NCI-H748 treated with DMSO at 0.1 percent for 48 hours (cell line): ENCODE measurements around the gene TPH2.

Experiments used
- DNase-seq: peaks from one replicate; lab custom pipeline; 2025; lab: John Stamatoyannopoulos, UW

The TPH2 gene

DNA sequence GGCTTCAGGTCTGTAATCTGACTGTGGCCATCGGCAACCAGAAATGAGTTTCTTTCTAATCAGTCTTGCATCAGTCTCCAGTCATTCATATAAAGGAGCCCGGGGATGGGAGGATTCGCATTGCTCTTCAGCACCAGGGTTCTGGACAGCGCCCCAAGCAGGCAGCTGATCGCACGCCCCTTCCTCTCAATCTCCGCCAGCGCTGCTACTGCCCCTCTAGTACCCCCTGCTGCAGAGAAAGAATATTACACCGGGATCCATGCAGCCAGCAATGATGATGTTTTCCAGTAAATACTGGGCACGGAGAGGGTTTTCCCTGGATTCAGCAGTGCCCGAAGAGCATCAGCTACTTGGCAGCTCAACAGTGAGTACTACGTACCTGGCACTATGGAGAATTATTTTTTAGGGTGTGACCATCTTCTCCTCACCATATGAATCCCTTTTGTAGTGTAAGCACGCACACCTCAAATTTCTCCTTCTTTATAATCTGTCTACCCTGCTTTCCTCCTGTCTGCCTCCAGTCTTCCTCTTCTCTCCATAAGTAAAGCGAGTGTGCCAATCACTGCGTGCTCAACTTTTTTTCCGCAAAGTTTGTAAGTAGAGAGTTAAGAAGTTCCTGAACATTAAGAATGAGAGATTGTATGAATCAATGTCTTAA, at the start of gene TPH2:
TPH2 (plus strand) TSS at position 118 of the 658 bp plus-strand sequence; CDS start at position 260, 142 bp downstream.
- DNase-seq, result peak; percentile 81

DNA sequence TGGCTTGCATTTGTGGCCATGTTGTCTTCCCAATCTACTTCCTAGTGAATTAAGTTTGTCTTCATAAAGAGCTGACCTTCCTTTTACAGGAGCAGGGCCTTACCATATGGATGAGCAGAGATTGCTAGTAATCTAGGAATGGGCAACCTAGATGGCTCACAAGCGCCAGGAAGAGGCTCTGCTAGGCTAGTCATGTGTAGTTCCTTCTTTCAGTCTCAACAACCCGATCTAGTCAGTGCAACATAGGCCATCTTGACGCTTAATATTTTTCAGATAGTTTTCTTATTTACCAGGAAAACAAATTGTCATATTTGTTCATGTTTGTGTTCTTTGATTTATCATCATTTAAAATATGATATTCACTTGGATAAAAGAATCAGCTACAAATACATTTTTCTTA, 48.2 kb upstream of the TPH2 start:
- DNase-seq, result no peak

DNA sequence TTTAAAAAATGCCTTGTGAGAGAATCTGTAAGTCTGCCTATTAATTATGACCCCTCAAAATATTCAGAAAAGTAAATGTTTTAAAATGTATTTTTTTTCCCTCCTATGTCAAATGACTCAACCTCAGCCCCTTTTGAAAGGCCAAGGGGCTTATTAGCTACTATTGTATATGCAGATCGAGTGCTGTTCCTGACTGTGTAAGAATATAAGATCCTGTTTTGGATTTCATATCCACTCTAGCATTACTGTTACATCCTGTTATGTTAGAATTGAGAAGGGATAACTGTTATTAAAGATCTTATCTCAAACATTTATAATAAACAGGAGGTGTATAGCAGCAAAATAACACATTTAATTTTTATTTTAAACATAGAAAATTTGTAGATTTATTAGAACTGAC, 46.6 kb upstream of the TPH2 start:
- no peak for DNase-seq

DNA sequence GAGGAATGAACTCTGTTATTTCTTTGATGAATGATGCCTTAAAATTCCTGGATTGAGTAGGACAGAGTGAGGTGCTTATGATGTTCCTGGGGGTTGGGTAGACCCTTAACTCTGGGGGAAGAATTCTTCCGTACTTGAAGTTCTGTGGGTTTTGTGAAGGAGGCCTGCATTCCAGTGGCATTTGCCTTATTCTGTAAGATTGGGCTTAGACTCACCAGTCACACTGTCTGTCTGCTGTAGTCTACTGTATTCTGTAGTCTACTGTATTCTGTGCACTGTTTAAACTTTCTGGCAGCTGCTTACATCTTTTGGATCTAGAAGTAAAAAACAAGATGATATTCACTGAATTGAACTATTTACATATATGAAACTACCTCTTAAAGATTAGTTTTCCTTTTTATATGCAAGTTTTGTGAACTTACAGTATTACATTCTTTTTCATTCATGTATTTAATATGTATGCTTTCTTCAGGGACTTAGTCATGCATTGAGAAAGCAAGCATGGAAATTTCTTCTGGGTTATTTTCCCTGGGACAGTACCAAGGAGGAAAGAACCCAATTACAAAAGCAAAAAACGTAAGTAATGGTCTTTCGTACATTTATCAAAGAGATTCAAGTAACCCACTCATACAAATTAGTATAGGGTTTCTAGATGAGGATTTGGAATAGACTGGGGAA, 42.3 kb upstream of the TPH2 start:
- DNase-seq, result no peak

DNA sequence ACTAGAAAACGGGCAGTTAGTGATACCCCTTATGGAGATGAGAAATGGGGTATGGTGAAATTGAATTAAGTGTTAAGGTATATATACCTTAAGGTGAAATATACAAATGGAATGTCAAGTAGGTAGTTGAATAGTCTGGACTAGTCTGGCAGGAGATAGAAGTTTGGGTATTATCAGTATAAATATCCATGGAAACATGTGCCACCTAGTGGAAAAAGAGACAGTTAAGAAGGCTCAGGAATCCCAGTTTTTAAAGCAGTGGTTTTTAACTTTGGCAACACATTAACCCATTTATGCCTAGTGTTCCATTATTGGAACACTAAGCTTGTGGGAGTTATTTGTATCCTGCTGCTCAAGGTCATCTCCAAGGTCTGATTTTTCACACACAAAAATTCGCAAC, 38.6 kb upstream of the TPH2 start:
- DNase-seq, result no peak

DNA sequence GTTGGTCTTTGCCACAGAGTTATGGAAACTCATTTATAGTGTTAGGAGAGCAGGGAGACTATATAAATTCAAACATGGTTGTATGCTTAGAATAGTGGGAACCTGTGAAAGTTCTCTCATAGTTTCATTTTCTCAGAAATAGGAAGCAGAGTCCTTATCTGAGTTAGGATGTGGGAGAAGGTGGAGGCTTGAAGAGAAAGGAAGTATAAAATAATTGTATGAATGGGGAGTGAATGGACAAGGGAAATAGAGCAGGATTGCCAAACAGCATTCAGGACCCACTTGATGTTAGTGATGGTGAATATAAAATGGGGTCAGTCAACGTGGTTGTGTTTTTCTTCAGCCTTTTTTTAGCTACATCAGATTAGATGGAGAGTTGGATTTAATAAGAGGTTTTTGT, 34.0 kb upstream of the TPH2 start:
- DNase-seq, result no peak

DNA sequence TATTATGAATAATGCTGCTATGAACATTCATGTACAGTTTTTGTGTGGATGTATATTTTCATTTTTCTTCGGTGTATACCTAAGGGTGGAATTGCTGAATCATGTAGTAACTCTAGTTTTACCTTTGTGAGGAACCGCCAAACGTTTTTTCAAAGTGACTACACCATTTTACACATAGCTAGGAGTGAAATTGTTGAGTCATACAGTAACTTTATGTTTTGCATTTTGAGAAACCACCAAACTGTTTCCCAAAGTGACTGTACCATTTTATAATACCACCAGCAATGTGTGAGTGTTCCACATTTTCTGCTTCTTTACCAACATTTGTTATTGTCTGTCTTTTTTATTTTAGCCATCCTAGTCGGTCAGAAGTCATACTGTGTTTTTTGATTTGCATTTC, 3.1 kb upstream of the TPH2 start:
- no peak for DNase-seq

DNA sequence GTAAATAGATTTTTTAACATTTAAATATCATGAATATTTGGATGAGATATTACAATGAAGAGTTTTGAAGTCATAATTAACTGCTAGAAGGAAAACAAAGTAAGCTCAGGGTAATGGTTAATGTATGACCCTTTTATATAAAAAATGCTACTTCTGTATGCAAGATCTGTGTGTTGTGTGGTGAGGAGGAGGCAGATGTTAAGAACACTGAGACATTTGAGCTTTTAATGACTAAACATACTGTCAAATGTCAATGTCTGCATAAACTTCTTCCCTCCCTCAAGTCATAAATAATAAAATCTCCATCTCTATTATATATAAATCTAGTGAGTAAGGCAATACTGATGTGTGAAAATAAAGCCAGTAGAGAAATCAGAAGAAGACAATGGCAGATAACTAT, 1.4 kb downstream of the TPH2 start:
- DNase-seq, result no peak

DNA sequence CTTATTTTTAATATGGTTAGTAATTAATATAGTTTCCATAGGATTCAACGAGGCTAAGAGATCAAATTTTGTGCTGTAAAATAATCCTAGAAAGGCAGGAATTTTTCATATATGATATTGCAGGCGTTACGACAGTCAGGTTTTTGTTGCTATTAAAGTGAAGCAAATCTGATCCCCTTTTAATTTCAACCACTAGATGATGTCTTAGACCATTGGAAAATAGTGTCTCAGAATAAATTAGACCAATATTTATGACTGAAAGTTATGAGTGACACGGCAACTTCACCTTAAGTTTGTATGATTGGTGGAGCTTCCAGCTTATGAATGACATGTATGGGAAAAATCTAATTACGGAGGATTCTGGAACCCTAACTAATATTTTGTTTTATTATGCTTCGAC, 2.5 kb downstream of the TPH2 start:
- no peak for DNase-seq

DNA sequence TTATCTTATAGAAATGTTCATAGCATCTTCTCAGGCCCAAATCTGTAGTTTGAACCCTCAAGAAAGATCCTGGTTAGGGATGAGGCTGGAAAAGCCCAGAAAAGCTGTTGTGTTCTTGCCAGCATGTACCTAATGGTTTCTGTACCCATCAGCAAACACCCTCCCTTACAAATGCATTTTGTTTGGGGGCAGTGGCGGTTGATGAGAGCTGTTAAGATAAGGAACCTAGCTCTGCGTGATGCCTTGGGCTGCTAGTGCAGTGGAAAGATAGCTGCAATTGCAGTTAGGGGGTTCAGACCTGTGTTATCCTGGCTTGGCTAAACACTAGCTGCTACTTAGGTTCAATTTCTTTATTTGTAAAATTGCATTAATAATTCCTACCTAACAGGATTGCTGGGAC, 3.6 kb downstream of the TPH2 start:
- DNase-seq, result no peak

DNA sequence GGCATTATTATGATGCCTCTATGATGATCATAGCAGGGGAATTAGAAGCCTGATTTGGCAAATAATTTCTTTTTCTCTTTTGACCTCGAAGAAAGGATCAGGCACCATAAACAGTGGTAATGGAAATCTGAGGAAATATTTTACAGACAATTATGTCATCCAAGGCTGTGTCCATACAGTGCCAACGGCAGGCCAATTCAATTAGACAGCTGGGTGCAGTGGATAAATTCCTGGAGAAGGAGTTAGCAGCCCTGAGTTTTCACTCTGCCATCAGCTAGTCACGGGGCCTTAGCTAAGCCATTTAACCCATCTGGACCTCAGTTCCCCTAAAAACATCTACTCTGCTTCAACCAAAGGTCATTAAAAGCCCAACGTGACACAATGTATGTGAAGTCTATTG, 4.1 kb downstream of the TPH2 start:
- no peak for DNase-seq

DNA sequence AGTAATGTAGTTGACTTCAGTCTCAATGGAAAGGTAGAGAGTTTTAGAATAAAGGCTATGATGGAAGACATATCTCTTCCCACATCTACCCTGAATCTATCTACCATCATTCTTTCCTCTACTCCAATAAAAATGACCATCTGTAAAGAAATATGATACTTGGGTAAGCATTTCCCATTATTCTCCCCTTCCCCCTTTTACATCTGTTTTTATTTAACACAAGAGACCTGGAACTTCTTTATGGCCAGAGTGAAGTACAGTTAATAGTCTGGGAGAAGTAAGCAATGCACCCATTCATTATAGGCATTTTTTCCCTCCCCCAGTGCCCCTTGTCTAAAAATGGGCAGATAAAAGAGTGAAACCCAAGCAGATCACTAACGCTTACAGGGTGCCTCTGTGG, 6.5 kb downstream of the TPH2 start:
- peak; percentile 12 for DNase-seq

DNA sequence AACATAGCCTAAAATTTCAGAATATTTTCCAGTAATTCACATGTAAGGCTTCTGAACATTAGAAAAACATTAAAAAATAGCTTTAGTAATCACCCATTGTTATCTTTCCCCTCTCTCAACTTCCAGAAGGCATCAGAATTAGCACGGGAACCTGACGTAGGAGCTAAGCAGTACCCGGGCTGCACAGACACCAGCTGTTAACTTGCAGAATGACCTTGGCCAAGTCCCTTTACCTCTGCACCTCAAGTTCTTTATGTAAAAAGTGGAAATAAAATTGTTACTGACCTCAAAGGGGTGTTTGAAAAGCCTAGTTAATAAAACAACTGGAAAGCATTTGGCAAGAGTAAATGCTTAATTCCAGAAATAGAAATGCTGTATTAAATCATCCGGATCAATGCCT, 7.2 kb downstream of the TPH2 start:
- DNase-seq, result no peak

DNA sequence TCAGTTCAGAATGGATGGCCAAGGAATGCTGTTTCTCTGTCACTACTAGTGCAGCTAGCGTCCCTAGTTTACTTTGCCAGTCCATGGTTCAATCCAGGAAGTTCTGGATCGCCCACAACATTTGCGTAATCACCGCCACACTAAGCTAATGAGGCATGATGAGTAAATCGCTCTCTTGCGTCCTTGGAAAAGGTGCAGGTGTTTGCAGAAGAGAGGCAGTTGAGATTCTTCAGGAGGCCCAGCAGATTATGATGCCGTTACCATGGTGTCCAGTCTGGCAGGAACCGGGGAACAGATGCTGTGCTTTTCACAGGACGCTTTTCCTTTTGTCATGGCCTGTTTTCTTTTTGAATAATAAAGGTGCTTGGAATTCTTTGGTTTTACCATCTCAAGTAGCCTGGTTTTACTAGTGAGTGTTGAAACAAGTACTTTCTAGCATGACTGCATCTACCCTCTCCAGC, 9.0 kb downstream of the TPH2 start:
- peak; percentile 97 for DNase-seq

DNA sequence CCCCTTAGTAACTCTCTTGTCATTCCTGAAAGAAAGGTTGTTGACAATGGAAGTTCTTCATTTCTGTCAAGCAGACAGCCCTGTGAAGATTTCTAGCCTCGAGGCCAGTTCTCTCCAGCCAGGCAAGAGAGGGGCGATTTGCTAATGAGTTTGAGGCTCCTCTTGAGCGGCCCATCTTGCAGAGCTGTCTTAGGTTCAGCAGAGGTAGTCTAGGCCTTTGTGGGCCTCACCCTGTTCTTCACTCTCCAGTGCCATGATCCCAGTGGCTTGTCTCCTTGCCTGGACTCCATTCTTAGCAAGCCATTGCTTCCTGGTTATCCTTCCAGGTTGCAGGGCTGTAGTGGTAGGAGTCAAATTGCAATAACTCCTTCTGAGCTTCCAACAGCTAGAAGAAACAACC, 9.7 kb downstream of the TPH2 start:
- no peak for DNase-seq

DNA sequence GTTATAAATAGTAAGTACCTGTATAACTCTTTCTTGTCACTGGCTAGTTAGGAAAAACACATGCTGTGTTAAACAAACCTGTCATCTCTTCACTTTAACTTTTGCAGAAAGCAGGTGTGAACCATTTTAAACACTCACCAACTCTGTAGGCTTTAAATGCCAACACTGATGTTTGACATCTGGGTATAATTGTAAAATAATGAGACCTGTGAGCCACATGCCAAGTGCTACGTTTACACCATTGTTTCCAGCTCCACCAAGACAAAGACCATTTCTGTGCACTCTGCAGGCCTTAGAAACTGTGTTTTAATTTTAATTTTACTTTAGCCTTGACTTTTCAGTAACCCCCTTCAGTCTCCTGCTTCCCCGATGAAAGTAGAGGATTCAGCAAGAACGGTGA, 11.0 kb downstream of the TPH2 start:
- DNase-seq, result peak; percentile 50

DNA sequence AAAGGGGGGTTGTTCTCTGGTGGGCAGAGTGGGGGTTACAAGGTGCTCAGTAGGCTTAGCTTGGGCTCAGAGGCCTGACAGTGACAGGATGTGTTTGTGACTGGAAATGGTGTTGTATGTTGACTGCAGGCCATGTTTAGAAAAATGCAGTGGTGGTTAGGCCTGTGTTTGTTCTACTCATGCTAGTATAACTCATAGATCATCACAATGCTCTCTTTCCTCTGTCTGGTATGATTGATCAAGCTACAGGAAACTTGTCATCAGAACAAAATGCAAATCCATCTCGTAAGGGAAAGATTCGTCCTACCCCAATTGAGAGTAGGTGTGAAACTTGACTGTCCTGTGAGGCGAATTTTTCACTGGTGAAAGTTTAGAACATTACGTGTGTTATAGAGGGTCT, 11.8 kb downstream of the TPH2 start:
- no peak for DNase-seq

DNA sequence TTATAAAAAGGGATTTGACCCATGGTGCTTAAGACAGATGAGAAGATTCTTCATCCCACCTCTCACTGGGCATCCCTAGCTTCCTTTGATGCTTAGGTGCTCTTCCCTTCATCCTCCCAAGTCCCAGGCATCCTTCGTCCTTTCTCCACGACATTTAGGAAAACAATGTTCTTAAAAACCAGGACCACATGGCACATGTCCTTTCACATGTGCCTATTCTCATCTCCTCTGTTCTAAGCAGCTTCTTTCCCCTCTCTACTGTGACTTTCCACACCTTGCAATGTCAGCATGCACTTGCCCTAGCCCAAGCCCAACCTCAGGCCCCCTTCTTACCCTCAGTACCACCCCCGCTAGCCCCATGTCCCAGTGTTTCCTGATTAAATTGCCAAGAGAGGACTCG, 12.2 kb downstream of the TPH2 start:
- DNase-seq, result no peak

DNA sequence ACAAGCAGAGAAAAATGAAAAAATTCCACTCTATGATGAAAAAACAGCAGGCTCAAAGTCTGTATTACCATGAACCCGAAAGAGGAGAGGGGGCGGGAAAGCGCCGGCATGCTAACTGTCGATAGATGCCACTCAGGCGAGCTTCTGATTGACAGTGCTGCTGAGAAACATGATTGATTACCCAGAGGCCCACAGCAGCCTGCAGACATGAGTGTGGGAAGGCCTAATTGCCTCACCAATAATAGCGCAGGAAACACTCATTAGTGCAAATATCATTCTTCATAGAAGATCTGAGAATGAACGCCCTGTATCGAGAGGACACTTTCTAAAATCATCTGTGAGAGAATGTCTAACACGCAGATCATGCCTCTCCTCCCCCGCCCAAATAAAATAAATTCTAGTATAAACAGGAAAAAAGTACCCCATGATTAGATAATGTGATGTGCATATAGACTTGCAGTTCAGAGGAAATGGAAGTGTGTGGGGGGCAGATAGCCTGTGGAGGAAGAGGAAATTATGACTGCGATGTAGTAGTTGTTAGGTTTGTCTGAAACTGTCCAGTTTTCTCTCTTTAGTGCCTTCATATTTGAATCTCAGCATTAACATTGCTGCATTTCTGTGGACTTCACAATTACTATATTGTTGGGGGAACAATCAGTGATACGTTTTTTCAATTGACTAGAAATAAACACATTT, 15.6 kb downstream of the TPH2 start:
- no peak for DNase-seq

DNA sequence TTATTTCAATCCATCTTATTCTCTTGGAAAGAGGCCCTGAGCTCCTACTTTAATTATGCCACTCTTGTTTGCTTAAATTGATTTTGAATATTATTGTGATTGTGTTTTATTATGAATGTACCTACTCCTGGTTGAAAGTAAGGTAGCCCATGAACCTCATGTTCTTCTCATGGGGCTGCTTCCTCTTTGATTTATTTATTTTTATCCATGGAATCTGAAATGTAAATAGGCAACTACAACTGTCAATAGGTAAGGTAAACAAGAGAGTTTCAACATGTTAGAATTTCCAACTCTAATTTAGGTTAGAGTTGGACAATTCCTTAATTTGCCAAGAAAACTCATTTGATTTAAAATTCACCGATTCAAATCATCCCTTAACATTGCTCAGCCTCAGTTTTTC, 16.2 kb downstream of the TPH2 start:
- no peak for DNase-seq

DNA sequence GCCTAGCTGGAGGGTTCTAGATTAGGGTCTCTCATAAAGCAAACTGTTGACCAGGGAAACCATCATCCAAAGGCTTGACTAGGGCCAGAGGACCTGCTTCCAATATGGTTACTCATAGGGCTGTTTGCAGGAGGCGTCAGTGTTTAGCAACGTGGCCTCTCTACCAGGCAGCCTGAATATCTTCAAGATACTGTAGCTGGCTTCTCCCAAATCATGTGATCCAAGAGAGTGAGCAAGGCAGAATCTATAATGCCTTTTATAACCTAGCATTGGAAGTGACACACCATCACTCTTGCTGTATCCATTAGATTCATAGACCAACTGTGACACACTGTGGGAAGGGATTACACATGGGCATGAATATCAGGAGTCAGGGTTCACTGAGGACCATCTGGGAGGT, 17.3 kb downstream of the TPH2 start:
- no peak for DNase-seq

DNA sequence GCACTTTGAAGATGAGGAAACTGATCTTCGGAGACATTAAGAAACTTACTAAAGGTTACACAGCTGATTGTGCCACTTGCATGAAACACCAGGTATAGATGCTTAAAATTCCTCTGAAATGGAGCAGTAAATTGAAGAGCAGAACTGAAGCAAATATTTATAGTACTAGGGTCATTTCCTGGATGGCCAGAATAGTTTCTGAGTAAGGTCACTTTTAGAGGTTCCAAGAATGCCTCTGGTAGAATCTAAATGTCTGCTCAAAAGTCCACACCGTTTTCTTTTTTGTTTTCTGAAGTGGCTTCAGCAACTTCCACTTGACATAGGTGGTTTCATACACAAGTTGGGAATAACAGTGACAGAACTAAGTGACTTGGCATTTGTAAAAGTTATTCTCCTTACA, 19.4 kb downstream of the TPH2 start:
- no peak for DNase-seq

DNA sequence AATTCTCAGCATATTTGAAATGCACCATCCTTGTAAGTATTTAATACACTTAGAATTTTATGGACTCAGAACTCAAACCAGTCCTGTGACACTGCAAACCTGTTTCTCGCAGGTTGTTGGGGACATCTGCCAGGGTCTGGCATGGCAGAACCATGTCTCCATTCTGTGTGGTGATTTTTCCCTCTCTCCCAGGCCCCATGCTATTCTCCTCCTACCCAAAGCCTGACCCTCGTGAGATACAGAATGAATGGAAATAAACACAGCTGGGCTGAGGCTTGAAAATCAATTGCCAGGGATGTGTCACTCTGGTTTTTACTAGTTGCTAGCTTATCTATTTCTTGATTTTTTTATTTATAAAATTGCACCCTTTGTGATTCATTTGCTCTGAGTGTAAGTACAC, 19.8 kb downstream of the TPH2 start:
- DNase-seq, result no peak
